Measurements from ENCODE around the gene CNTN2. TPM values are rescaled to one million over a fixed set of nuclear protein-coding genes. Genes with fewer than 3 reads are reported as not detected.

Gene CNTN2
- total and polyA plus RNA-seq, 2 of the 4 experiments (the other 2 are of a cell fraction), result not detected

- H3K4me2 ChIP-seq (ENCODE audit: low read depth, low read length), result no peak overlapping the region
- DNase-seq (peak; percentile 52), ATAC-seq (ENCODE audit: low read depth) (peak; percentile 93)
- no peaks in the 10 kb centered on the region for H3K36me3 ChIP-seq (ENCODE audit: control insufficient read depth, insufficient read depth, low read length)
- dilution Hi-C loops (cut with HindIII; ENCODE audit: low sequenced_read_pairs, unreplicated experiment) (no loop called here), intact Hi-C loops (cut with micrococcal nuclease) (loop anchor here (1.0 kb wide), 3 partner anchors 72 to 253 kb away; no protein-coding TSS in a partner anchor), in situ Hi-C loops (cut with MboI; ENCODE audit: low sequenced_read_pairs) (loop anchor here (5.0 kb wide), 1 partner anchor 74 kb away; no protein-coding TSS in a partner anchor)
- H4K8ac ChIP-seq (ENCODE audit: low read depth in 2 of 2, low read length in 2 of 2), result no peak overlapping the region
- H2BK20ac ChIP-seq (ENCODE audit: low read depth, low read length), result no peak overlapping the region
- no peak overlapping the region for H2BK5ac ChIP-seq (ENCODE audit: low read depth, low read length, poor library complexity, severe bottlenecking)
- no peak overlapping the region for H4K5ac ChIP-seq (ENCODE audit: low read depth, low read length)
- ChIA-PET CTCF (interaction anchor here (0.6 to 2.9 kb wide), 32 partner anchors 8 to 421 kb away, joined by 3 to 31 read pairs (median 4); no protein-coding TSS in a partner anchor), POLR2A (ENCODE audit: unreplicated experiment) (no interaction called here)
- no peak overlapping the region for H3K14ac ChIP-seq (replicated peaks; ENCODE audit: low read depth, low read length)
- no peak overlapping the region for H3K56ac ChIP-seq (ENCODE audit: extremely low read depth, insufficient read depth, low read length)
- H2AK5ac ChIP-seq (ENCODE audit: low read depth, low read length), result no peak overlapping the region
- no peak overlapping the region for H3K9ac ChIP-seq (ENCODE audit: low read depth, low read length)
- H3K27me3 ChIP-seq (ENCODE audit: control insufficient read depth, insufficient read depth, low read length), result peaks cover 15% of the 10 kb centered on the region
- H2BK120ac ChIP-seq (ENCODE audit: low read depth, low read length), result no peak overlapping the region
- BruUV-seq (replicated peaks), result no TSS peak
- TF ChIP-seq MAZ (IDR thresholded peaks at IDR 0.05; ENCODE audit: borderline replicate concordance, low read depth, low read length) (peak; percentile 98), RFX5 (IDR thresholded peaks at IDR 0.05; ENCODE audit: low read depth, low read length) (no peak), MAFK (IDR thresholded peaks at IDR 0.05; ENCODE audit: low read depth, low read length) (no peak), ELK1 (IDR thresholded peaks at IDR 0.05; ENCODE audit: borderline replicate concordance, low read depth, low read length) (no peak), CTCF (conservative IDR thresholded peaks at IDR 0.05; ENCODE audit: low read depth, low read length) (peak; percentile 82), POLR2A (IDR thresholded peaks at IDR 0.05; ENCODE audit: low read depth, low read length) (no peak), USF2 (IDR thresholded peaks at IDR 0.05; ENCODE audit: low read depth, low read length) (no peak), NFE2L2 (IDR thresholded peaks at IDR 0.05; ENCODE audit: low read depth, low read length) (no peak), MXI1 (IDR thresholded peaks at IDR 0.05; ENCODE audit: borderline replicate concordance, low read depth, low read length) (no peak), BHLHE40 (IDR thresholded peaks at IDR 0.05; ENCODE audit: low read depth, low read length) (no peak), RAD21 (IDR thresholded peaks at IDR 0.05; ENCODE audit: low read length) (peak; percentile 72), FOS (IDR thresholded peaks at IDR 0.05; ENCODE audit: low read depth, low read length) (no peak), CHD1 (IDR thresholded peaks at IDR 0.05; ENCODE audit: low read depth, low read length) (no peak), RCOR1 (IDR thresholded peaks at IDR 0.05; ENCODE audit: insufficient replicate concordance, low read length) (no peak), SMC3 (IDR thresholded peaks at IDR 0.05; ENCODE audit: low read depth, low read length) (peak; percentile 79), CEBPB (IDR thresholded peaks at IDR 0.05; ENCODE audit: low read depth, low read length) (no peak)
- no peak overlapping the region for H4K91ac ChIP-seq (ENCODE audit: insufficient read depth, low read depth, low read length)
- WGBS, 2 experiments (ENCODE audit: extremely low coverage in 2 of 2, insufficient read length in 1 of 2), result 33% methylated on average over 11 of the region's 13 CpGs; no CpG with 5 or more reads in 1 of the 2 experiments
- no peaks in the 10 kb centered on the region for H4K20me1 ChIP-seq (ENCODE audit: insufficient read depth, low read length)
- no peak overlapping the region for H3K4ac ChIP-seq (ENCODE audit: low read depth, low read length)
- H2AK9ac ChIP-seq (replicated peaks; ENCODE audit: low read depth, low read length, poor library complexity), result peak overlapping the region; percentile 23
- no peaks in the 10 kb centered on the region for H3K9me1 ChIP-seq (ENCODE audit: insufficient read depth, low read length)
- H3K4me3 ChIP-seq (ENCODE audit: insufficient read depth, low read depth, low read length), result no peak overlapping the region
- H3K18ac ChIP-seq (ENCODE audit: low read depth, low read length), result no peak overlapping the region
- no peak overlapping the region for H3K27ac ChIP-seq (ENCODE audit: insufficient read depth, low read length)
- no peak overlapping the region for H2BK15ac ChIP-seq (ENCODE audit: low read depth, low read length)
- H3K23ac ChIP-seq (ENCODE audit: low read depth, low read length), result no peak overlapping the region
- H3K4me1 ChIP-seq (ENCODE audit: control insufficient read depth, insufficient read depth, low read length), result no peaks in the 10 kb centered on the region
- H2AFZ ChIP-seq (replicated peaks; ENCODE audit: low read length, poor library complexity), result peak overlapping the region; percentile 71
- no peaks in the 10 kb centered on the region for H3K9me3 ChIP-seq (ENCODE audit: control insufficient read depth, insufficient read depth, low read length)
- H3K79me1 ChIP-seq (ENCODE audit: low read depth in 1 of 2, low read length in 2 of 2), result no peaks in the 10 kb centered on the region
Measured at GRCh38 chr1:205061665-205062069, 18.7 kb downstream of the CNTN2 start.
